ENCODE data around the gene PCNX4. TPM values are rescaled to one million over a fixed set of nuclear protein-coding genes. Genes with fewer than 3 reads are reported as not detected.

Gene PCNX4
- total RNA-seq, 2 experiments from 2014 or later, result 49.1 to 54.4 TPM

DNA sequence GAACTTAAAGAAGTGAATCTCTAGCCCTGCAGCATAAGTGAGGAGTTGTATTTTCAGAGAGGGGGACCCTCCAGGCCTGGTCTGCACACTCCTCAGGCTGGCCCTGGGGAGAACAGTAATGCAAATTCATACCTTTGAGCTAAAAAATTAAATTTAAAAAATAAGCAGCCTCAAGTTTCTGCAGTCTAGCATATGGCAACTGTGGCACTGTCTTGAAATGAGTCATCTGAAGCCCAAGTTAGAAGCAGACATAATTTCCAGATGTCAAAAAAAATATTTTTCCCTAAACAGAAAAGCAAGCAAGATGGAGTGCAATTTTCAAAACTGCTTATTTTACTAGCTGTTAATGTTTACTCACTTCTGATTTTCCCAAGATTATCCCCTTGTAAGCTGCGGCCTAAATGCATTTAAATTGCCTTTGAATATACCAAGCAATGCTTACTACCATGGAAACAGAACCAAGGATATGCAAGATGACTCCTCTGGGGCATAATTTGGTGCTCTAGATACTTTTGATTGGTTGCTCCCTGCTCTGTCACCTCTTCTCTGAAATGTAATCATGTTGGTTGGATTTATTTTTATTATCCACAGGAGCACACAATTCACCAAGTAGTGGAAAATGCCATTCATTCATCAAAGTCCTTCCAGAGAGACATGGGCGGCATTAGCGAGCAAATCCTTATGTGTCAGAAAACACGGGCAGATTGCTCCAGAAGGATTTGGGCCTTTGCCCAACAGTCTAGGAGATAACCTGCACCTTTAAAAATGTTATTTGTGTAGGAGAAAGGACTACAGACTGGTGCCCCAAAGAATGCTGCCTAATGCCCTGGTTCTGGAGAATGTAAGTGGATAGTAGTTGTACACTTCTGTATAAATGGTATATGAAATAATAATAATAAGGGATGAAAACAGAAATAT is 98.5 kb downstream of the PCNX4 start:
- H3K9me3 ChIP-seq (ENCODE audit: low read length), result no peaks in the 10 kb centered on the region
- H4K20me1 ChIP-seq (ENCODE audit: insufficient read depth, low read length), result no peaks in the 10 kb centered on the region
- H3K36me3 ChIP-seq (ENCODE audit: insufficient read depth, low read length), result no peaks in the 10 kb centered on the region
- H3K27ac ChIP-seq (ENCODE audit: low read depth, low read length, poor library complexity, severe bottlenecking), result no peak overlapping the region
- no TSS peak for BruUV-seq (replicated peaks)
- no peaks in the 10 kb centered on the region for H3K79me2 ChIP-seq (ENCODE audit: insufficient read depth, low read depth, low read length)
- no peak for TF ChIP-seq EZH2phosphoT487 (IDR thresholded peaks at IDR 0.05; ENCODE audit: borderline replicate concordance, low read depth, low read length)
- no peak for DNase-seq (ENCODE audit: low spot score)
- intact Hi-C loops (cut with micrococcal nuclease; ENCODE audit: unreplicated experiment), result loop anchor here (10.0 kb wide), 2 partner anchors 705 to 1065 kb away; partner anchors contain the start of genes JKAMP and L3HYPDH
- H2AFZ ChIP-seq (ENCODE audit: low read length), result peak overlapping the region; percentile 81
- H3K4me1 ChIP-seq (ENCODE audit: insufficient read depth, low read length, poor library complexity, severe bottlenecking), result peaks cover 25% of the 10 kb centered on the region
- POLR2A ChIA-PET, result interaction anchor here (0.6 to 5.2 kb wide), 16 partner anchors 10 to 1312 kb away, joined by 3 to 24 read pairs (median 4); partner anchors contain the start of genes DHRS7 and PPM1A
- H3K4me3 ChIP-seq (ENCODE audit: low read depth, low read length, poor library complexity, severe bottlenecking), result no peak overlapping the region
- no peaks in the 10 kb centered on the region for H3K9me2 ChIP-seq (ENCODE audit: insufficient read depth, low read length)
- peak overlapping the region; percentile 11 for H3K4me2 ChIP-seq (ENCODE audit: low read length)
- CTCF ChIA-PET (ENCODE audit: unreplicated experiment), result interaction anchor here (1.0 kb wide), 1 partner anchor 137 kb away, joined by 3 read pairs; no protein-coding TSS in a partner anchor

DNA sequence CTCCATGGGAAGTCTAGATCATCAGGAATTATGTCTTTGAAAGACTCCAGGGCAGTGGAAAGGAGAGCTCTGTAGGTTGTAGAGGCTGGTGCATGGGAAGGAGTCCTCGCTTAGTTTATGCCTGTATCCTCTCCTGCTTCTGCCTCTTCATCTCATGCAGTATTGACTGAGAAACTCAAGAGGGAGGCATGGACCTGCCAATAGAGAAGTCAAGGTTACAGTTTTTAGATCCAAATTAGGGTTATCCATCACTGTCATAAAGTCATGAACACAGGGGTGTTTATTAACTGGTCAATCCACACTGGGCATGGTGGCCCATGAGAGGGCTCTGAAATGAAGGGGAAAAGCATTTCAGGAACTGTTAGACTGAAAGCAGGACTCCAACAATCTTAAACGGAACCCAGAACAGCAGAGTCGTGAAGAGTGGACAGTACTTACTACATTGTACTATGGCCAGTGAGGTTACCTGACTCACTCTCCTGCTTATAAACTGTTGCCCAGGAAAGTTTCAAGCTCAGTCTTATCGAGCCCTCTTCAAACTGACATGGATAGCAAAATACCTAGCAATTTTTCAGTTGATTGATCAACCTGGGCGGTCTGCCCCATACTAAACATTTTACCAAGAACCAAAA is 103.6 kb downstream of the PCNX4 start:
- no TSS peak for BruUV-seq (replicated peaks)
- intact Hi-C loops (cut with micrococcal nuclease; ENCODE audit: unreplicated experiment), result loop anchor here (10.0 kb wide), 1 partner anchor 1060 kb away; no protein-coding TSS in a partner anchor
- peak; percentile 67 for DNase-seq (ENCODE audit: low spot score)
- H3K4me2 ChIP-seq (ENCODE audit: low read length), result no peak overlapping the region
- no peak overlapping the region for H3K4me3 ChIP-seq (ENCODE audit: low read depth, low read length, poor library complexity, severe bottlenecking)
- ChIA-PET CTCF (ENCODE audit: unreplicated experiment) (interaction anchor here (1.3 kb wide), 1 partner anchor 156 kb away, joined by 3 read pairs; no protein-coding TSS in a partner anchor), POLR2A (interaction anchor here (0.7 to 1.7 kb wide), 7 partner anchors 9 to 133 kb away, joined by 3 to 12 read pairs (median 3); partner anchors contain the start of gene PPM1A)
- H3K36me3 ChIP-seq (ENCODE audit: insufficient read depth, low read length), result peaks cover 6% of the 10 kb centered on the region; the same call in 1 of the 2 replicates
- H3K9me2 ChIP-seq (ENCODE audit: insufficient read depth, low read length), result no peaks in the 10 kb centered on the region
- no peaks in the 10 kb centered on the region for H3K79me2 ChIP-seq (ENCODE audit: insufficient read depth, low read depth, low read length)
- peaks cover 24% of the 10 kb centered on the region for H3K4me1 ChIP-seq (ENCODE audit: insufficient read depth, low read length, poor library complexity, severe bottlenecking)
- TF ChIP-seq, protein P1, sequence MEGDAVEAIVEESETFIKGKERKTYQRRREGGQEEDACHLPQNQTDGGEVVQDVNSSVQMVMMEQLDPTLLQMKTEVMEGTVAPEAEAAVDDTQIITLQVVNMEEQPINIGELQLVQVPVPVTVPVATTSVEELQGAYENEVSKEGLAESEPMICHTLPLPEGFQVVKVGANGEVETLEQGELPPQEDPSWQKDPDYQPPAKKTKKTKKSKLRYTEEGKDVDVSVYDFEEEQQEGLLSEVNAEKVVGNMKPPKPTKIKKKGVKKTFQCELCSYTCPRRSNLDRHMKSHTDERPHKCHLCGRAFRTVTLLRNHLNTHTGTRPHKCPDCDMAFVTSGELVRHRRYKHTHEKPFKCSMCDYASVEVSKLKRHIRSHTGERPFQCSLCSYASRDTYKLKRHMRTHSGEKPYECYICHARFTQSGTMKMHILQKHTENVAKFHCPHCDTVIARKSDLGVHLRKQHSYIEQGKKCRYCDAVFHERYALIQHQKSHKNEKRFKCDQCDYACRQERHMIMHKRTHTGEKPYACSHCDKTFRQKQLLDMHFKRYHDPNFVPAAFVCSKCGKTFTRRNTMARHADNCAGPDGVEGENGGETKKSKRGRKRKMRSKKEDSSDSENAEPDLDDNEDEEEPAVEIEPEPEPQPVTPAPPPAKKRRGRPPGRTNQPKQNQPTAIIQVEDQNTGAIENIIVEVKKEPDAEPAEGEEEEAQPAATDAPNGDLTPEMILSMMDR (conservative IDR thresholded peaks at IDR 0.05; ENCODE audit: low read length), result peak; percentile 78
- no peak for TF ChIP-seq EZH2phosphoT487 (IDR thresholded peaks at IDR 0.05; ENCODE audit: borderline replicate concordance, low read depth, low read length)
- no peaks in the 10 kb centered on the region for H4K20me1 ChIP-seq (ENCODE audit: insufficient read depth, low read length)
- peak overlapping the region; percentile 69; the same call in 1 of the 2 replicates for H2AFZ ChIP-seq (ENCODE audit: low read length)
- H3K27ac ChIP-seq (ENCODE audit: low read depth, low read length, poor library complexity, severe bottlenecking), result no peak overlapping the region
- H3K9me3 ChIP-seq (ENCODE audit: low read length), result peaks cover 19% of the 10 kb centered on the region

DNA sequence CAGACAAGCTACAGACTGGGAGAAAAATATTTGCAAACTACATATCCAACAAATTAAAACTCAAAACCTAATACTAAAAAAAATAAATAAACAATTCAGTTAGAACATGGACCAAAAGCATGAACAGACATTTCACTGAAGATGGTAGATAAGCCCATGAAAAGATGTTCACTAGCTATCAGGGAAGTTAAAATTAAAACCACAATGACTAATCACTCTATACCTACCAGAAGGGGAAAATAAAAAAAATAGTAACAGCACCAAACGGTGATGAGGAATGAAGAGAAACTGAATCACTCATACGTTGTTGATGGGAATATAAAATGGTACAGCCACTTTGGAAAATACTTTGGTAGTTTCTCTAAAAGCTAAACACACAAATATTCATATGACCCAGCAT is 104.6 kb downstream of the PCNX4 start:
- TF ChIP-seq, protein P1 (conservative IDR thresholded peaks at IDR 0.05; ENCODE audit: low read length), result no peak
- no peak for TF ChIP-seq EZH2phosphoT487 (IDR thresholded peaks at IDR 0.05; ENCODE audit: borderline replicate concordance, low read depth, low read length)
- Histone ChIP-seq H3K4me3 (ENCODE audit: low read depth, low read length, poor library complexity, severe bottlenecking) (no peak overlapping the region), H3K9me2 (ENCODE audit: insufficient read depth, low read length) (no peaks in the 10 kb centered on the region), H3K4me2 (ENCODE audit: low read length) (no peak overlapping the region), H2AFZ (ENCODE audit: low read length) (peak overlapping the region; percentile 69), H3K36me3 (ENCODE audit: insufficient read depth, low read length) (peaks cover 6% of the 10 kb centered on the region; the same call in 1 of the 2 replicates), H3K27ac (ENCODE audit: low read depth, low read length, poor library complexity, severe bottlenecking) (no peak overlapping the region), H4K20me1 (ENCODE audit: insufficient read depth, low read length) (no peaks in the 10 kb centered on the region), H3K9me3 (ENCODE audit: low read length) (peaks cover 28% of the 10 kb centered on the region), H3K79me2 (ENCODE audit: insufficient read depth, low read depth, low read length) (no peaks in the 10 kb centered on the region), H3K4me1 (ENCODE audit: insufficient read depth, low read length, poor library complexity, severe bottlenecking) (peaks cover 24% of the 10 kb centered on the region)
- no peak for DNase-seq (ENCODE audit: low spot score)
- intact Hi-C loops (cut with micrococcal nuclease; ENCODE audit: unreplicated experiment), result loop anchor here (10.0 kb wide), 1 partner anchor 1059 kb away; no protein-coding TSS in a partner anchor
- BruUV-seq (replicated peaks), result no TSS peak
- CTCF ChIA-PET (ENCODE audit: unreplicated experiment), result interaction anchor here (1.3 kb wide), 1 partner anchor 155 kb away, joined by 3 read pairs; no protein-coding TSS in a partner anchor
- POLR2A ChIA-PET, result interaction anchor here (0.6 to 1.7 kb wide), 8 partner anchors 45 to 231 kb away, joined by 3 to 12 read pairs (median 3); partner anchors contain the start of gene PPM1A

Measured in OCI-LY7 (cell line).